ENCODE measurements around the gene CEP76.
"Not testable (repeated sequence)": the region's sequence is repeated elsewhere in the genome, so short reads cannot be mapped to it uniquely, and the experiment has no call there.

Gene CEP76

GRCh38 chr18:12640881-12641200, 61.7 kb downstream of the CEP76 start:
- no peak for DNase-seq (ENCODE audit: low read depth in 2 of 2)

GRCh38 chr18:12639990-12640880, 62.3 kb downstream of the CEP76 start:
- no peak for DNase-seq (ENCODE audit: low read depth in 2 of 2)

GRCh38 chr18:12638644-12639124, 63.8 kb downstream of the CEP76 start:
- no peak for DNase-seq (ENCODE audit: low read depth in 2 of 2)

GRCh38 chr18:12637901-12638643, 64.5 kb downstream of the CEP76 start:
- DNase-seq (ENCODE audit: low read depth in 2 of 2) = no peak

- DNase-seq (ENCODE audit: low read depth in 2 of 2) = no peak
These were observed 65.1 kb downstream of the CEP76 start for GRCh38 chr18:12637393-12637792.

GRCh38 chr18:12631831-12632477, 70.6 kb downstream of the CEP76 start:
- DNase-seq (ENCODE audit: low read depth in 2 of 2) = no peak

GRCh38 chr18:12630136-12630535, 72.4 kb downstream of the CEP76 start:
- no peak for DNase-seq (ENCODE audit: low read depth in 2 of 2)

GRCh38 chr18:12628706-12629702, 73.5 kb downstream of the CEP76 start:
- no peak for DNase-seq (ENCODE audit: low read depth in 2 of 2)

- DNase-seq (ENCODE audit: low read depth in 2 of 2) = not testable (repeated sequence)
These were observed 75.3 kb downstream of the CEP76 start for GRCh38 chr18:12627199-12627598.

GRCh38 chr18:12625241-12625640, 77.3 kb downstream of the CEP76 start:
- no peak for DNase-seq (ENCODE audit: low read depth in 2 of 2)
